SK-N-SH (cell line): ENCODE measurements around the gene NOTCH2. TPM values are rescaled to one million over a fixed set of nuclear protein-coding genes. Genes with fewer than 3 reads are reported as not detected.

ENCODE experiments used
- CTCF ChIA-PET: fragments of 300-600, 350-600 bp; formaldehyde crosslinking; extraction: SDS; loops from one replicate; lab custom pipeline; 2021; lab: Yijun Ruan, JAX
- POLR2A ChIA-PET: fragments of 350-600 bp; sonication (Branson Sonifier 250); formaldehyde crosslinking; extraction: SDS; loops from one replicate; lab custom pipeline; 2020; ENCODE audit warnings: antibody characterized with exemption, inconsistent platforms; lab: Yijun Ruan, JAX
- DNase-seq: peaks from one replicate; pipeline ENCODE4 v3.0.0; 2012
- H2AFZ ChIP-seq: fragments of 200-600 bp; sonication (generic); 2 replicates; pipeline ENCODE4 v1.8.1; 2016; ENCODE audit warnings: antibody characterized with exemption, mild to moderate bottlenecking, low read depth
- H3F3A ChIP-seq: fragments of 200-600 bp; sonication (generic); replicated peaks from 2 replicates; pipeline ENCODE3; 2016; ENCODE audit warnings: antibody characterized with exemption, mild to moderate bottlenecking; ENCODE audit not compliant: insufficient read depth
- H3K27ac ChIP-seq, 2 experiments: fragments of 200-500 bp in 1 of 2; fragments of 200-600 bp in 1 of 2; sonication (Bioruptor generic) in 1 of 2; sonication (generic), shearing (Covaris generic) in 1 of 2; 2 replicates each; pipeline versions ENCODE4 v1.5.1 to v1.6.1; 2014 to 2016; ENCODE audit warnings: low read depth in 2 of 2, inconsistent platforms in 1 of 2, low read length in 1 of 2, mild to moderate bottlenecking in 1 of 2, mixed read lengths in 1 of 2
- H3K27me3 ChIP-seq: fragments of 200-600 bp; sonication (generic), shearing (Covaris generic); 2 replicates; pipeline ENCODE4 v1.6.1; 2016; ENCODE audit warnings: mixed run types; ENCODE audit not compliant: insufficient read depth
- H3K36me3 ChIP-seq, 2 experiments: fragments of 200-500 bp in 1 of 2; fragments of 200-600 bp in 1 of 2; sonication (Bioruptor generic) in 1 of 2; sonication (generic) in 1 of 2; replicated peaks in 1 of 2; 2 replicates each; pipeline versions ENCODE3 to v1.5.1; 2014 to 2016; ENCODE audit warnings: low read length in 1 of 2, mild to moderate bottlenecking in 1 of 2; ENCODE audit not compliant: insufficient read depth in 2 of 2, control insufficient read depth in 1 of 2
- H3K4me1 ChIP-seq, 2 experiments: fragments of 200-500 bp in 1 of 2; fragments of 200-600 bp in 1 of 2; sonication (Bioruptor generic) in 1 of 2; sonication (generic), shearing (Covaris generic) in 1 of 2; 2 replicates each; pipeline versions ENCODE4 v1.5.1 to v1.6.1; 2014 to 2016; ENCODE audit warnings: low read depth in 1 of 2, low read length in 1 of 2, mixed run types in 1 of 2; ENCODE audit not compliant: insufficient read depth in 2 of 2, control insufficient read depth in 1 of 2
- H3K4me2 ChIP-seq: fragments of 200-600 bp; sonication (generic), shearing (Covaris generic); 2 replicates; pipeline ENCODE4 v1.6.1; 2017; ENCODE audit warnings: mixed run types
- H3K4me3 ChIP-seq, 2 experiments: fragments of 200-500 bp in 1 of 2; fragments of 200-600 bp in 1 of 2; sonication (Bioruptor generic) in 1 of 2; sonication (generic), shearing (Covaris generic) in 1 of 2; 2 replicates each; pipeline versions ENCODE4 v1.5.1 to v1.8.1; 2014 to 2016; ENCODE audit warnings: low read depth in 2 of 2, inconsistent platforms in 1 of 2, low read length in 1 of 2, mild to moderate bottlenecking in 1 of 2, mixed read lengths in 1 of 2, moderate library complexity in 1 of 2
- H3K79me2 ChIP-seq: fragments of 200-600 bp; sonication (generic); 2 replicates; pipeline ENCODE4 v1.8.1; 2017; ENCODE audit warnings: mild to moderate bottlenecking; ENCODE audit not compliant: insufficient read depth
- H3K9ac ChIP-seq: fragments of 200-600 bp; sonication (generic); 2 replicates; pipeline ENCODE4 v1.6.1; 2017; ENCODE audit warnings: mixed run types
- H3K9me2 ChIP-seq: fragments of 200-600 bp; sonication (generic); 2 replicates; pipeline ENCODE4 v1.6.1; 2017; ENCODE audit warnings: mixed run types
- H3K9me3 ChIP-seq: fragments of 200-600 bp; sonication (generic); 2 replicates; pipeline ENCODE4 v1.6.1; 2017; ENCODE audit warnings: mixed run types, mild to moderate bottlenecking, moderate library complexity
- H4K20me1 ChIP-seq: fragments of 200-600 bp; sonication (generic); 2 replicates; pipeline ENCODE4 v1.6.1; 2017; ENCODE audit warnings: mild to moderate bottlenecking, mixed run types; ENCODE audit not compliant: insufficient read depth
- CHD2 ChIP-seq: fragments of 150-350 bp; IDR thresholded peaks from 2 replicates; pipeline ENCODE4 v1.6.1; 2018; ENCODE audit warnings: low read length; ENCODE audit not compliant: partially characterized antibody
- CTCF ChIP-seq: fragments of 200-600 bp; sonication (generic); IDR thresholded peaks from 2 replicates; pipeline ENCODE4 v1.6.1; 2017; ENCODE audit warnings: antibody characterized with exemption, mild to moderate bottlenecking, moderate library complexity
- ELF1 ChIP-seq: IDR thresholded peaks from 2 replicates; pipeline ENCODE4 v1.4.0; 2012
- EP300 ChIP-seq, 2 experiments: IDR thresholded peaks; 2 replicates each; pipeline versions ENCODE4 v1.4.0 to v1.6.1; 2012; ENCODE audit warnings: borderline replicate concordance in 1 of 2, low read depth in 1 of 2, low read length in 1 of 2
- EZH2phosphoT487 ChIP-seq: fragments of 200-600 bp; sonication (generic); IDR thresholded peaks from 2 replicates; pipeline ENCODE4 v1.6.1; 2017; ENCODE audit warnings: low read depth, mixed run types, mild to moderate bottlenecking, antibody characterized with exemption, moderate library complexity, borderline replicate concordance
- FOSL2 ChIP-seq: IDR thresholded peaks from 2 replicates; pipeline ENCODE4 v1.4.0; 2012; ENCODE audit warnings: low read depth, mild to moderate bottlenecking, moderate library complexity, borderline replicate concordance
- FOXM1 ChIP-seq: IDR thresholded peaks from 2 replicates; pipeline ENCODE4 v1.4.0; 2012; ENCODE audit warnings: low read depth, mild to moderate bottlenecking
- GATA2 ChIP-seq: sonication (generic); formaldehyde crosslinking; IDR thresholded peaks from 2 replicates; pipeline ENCODE4 v1.5.0; 2020; ENCODE audit warnings: mild to moderate bottlenecking, missing genetic modification reagents
- IRF3 ChIP-seq: fragments of 150-350 bp; IDR thresholded peaks from 2 replicates; pipeline ENCODE4 v1.6.1; 2016; ENCODE audit warnings: mild to moderate bottlenecking, low read depth, low read length
- JUND ChIP-seq: IDR thresholded peaks from 2 replicates; pipeline ENCODE4 v1.4.0; 2012
- MXI1 ChIP-seq: IDR thresholded peaks from 2 replicates; pipeline ENCODE4 v1.6.1; 2012; ENCODE audit warnings: mild to moderate bottlenecking, low read depth, low read length, improper control_type of control experiment
- NFIC ChIP-seq: IDR thresholded peaks from 2 replicates; pipeline ENCODE4 v1.4.0; 2012; ENCODE audit warnings: borderline replicate concordance
- RXRA ChIP-seq: IDR thresholded peaks from 2 replicates; pipeline ENCODE4 v1.4.0; 2012; ENCODE audit warnings: low read depth, mild to moderate bottlenecking, borderline replicate concordance
- TAF1 ChIP-seq: IDR thresholded peaks from 2 replicates; pipeline ENCODE4 v1.6.1; 2012; ENCODE audit warnings: low read depth, mild to moderate bottlenecking, low read length, moderate library complexity, borderline replicate concordance
- TCF12 ChIP-seq: IDR thresholded peaks from 2 replicates; pipeline ENCODE4 v1.4.0; 2012
- TEAD4 ChIP-seq: IDR thresholded peaks from 2 replicates; pipeline ENCODE4 v1.4.0; 2012; ENCODE audit warnings: mild to moderate bottlenecking, borderline replicate concordance; ENCODE audit not compliant: insufficient read depth
- YY1 ChIP-seq: IDR thresholded peaks from 2 replicates; pipeline ENCODE4 v1.4.0; 2012; ENCODE audit warnings: low read depth, mild to moderate bottlenecking
- ZBTB33 ChIP-seq: IDR thresholded peaks from 2 replicates; pipeline ENCODE4 v1.4.0; 2012; ENCODE audit warnings: low read depth, borderline replicate concordance
- WGBS: methylation state at CpG from one replicate; pipeline ENCODE4 v1.1.6; 2017; ENCODE audit warnings: low lambda C conversion rate; 5-methylcytosine and 5-hydroxymethylcytosine counted together
- polyA plus RNA-seq, 3 experiments: library from polyadenylated mRNA; depleted of rRNA; stranded (reverse); fragments of >200 nt; gene quantifications; 2 replicates each; pipeline ENCODE4 v1.2.3, GENCODE V29; 2012
- TF ChIP-seq, protein P1 (sequence below): IDR thresholded peaks from 2 replicates; pipeline ENCODE4; 2012
- TF ChIP-seq, protein P2 (sequence below): IDR thresholded peaks from 2 replicates; pipeline ENCODE4 v1.6.1; 2012; ENCODE audit warnings: mild to moderate bottlenecking, low read depth, low read length, moderate library complexity

NOTCH2 gene
- polyA plus RNA-seq, 1 of the 3 experiments (the other 2 are of a cell fraction): 23.0 TPM

GRCh38 chr1:119866451-119866850, 203.0 kb downstream of the NOTCH2 start (continued):
- TF ChIP-seq, protein P1, sequence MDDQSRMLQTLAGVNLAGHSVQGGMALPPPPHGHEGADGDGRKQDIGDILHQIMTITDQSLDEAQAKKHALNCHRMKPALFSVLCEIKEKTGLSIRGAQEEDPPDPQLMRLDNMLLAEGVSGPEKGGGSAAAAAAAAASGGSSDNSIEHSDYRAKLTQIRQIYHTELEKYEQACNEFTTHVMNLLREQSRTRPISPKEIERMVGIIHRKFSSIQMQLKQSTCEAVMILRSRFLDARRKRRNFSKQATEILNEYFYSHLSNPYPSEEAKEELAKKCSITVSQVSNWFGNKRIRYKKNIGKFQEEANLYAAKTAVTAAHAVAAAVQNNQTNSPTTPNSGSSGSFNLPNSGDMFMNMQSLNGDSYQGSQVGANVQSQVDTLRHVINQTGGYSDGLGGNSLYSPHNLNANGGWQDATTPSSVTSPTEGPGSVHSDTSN: no peak
- no peak for TF ChIP-seq RXRA
- no peak for TF ChIP-seq ZBTB33
- TF ChIP-seq JUND: no peak
- no peak for TF ChIP-seq MXI1
- TF ChIP-seq CTCF: no peak
- TF ChIP-seq TEAD4: no peak
- no peak for TF ChIP-seq YY1
- no peak for TF ChIP-seq FOSL2
- TF ChIP-seq NFIC: no peak
- TF ChIP-seq FOXM1: no peak

DNA sequence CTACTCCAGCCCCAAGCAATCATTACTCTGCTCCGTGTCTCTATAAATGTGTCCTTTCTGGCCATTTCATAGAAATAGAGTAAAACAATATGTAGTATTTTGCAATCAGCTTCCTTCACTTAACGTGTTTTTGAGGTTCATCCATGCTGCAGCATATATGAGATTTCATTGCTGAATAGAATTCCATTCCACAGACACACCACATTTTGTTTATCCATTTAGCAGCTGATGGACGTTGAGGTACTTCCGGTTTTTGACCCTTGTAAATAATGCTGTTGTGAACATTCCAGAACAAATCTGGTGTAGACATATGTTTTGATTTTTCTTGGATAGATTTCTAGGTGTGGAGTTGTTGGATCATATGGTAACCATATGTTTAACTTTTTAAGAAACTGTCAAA, 203.8 kb downstream of the NOTCH2 start:
- WGBS: 77% methylated on average over 4 of the region's 4 CpGs
- no peaks in the 10 kb centered on the region for H3F3A ChIP-seq
- H3K27ac ChIP-seq: no peak overlapping the region
- no peaks in the 10 kb centered on the region for H3K79me2 ChIP-seq
- H3K9me2 ChIP-seq: no peaks in the 10 kb centered on the region
- peaks cover 0 to 6% of the 10 kb centered on the region in 2 experiments; a peak in 1 of 4 replicates for H3K4me1 ChIP-seq
- H3K4me2 ChIP-seq: no peak overlapping the region
- H4K20me1 ChIP-seq: no peaks in the 10 kb centered on the region
- H2AFZ ChIP-seq: no peak overlapping the region
- no peaks in the 10 kb centered on the region for H3K27me3 ChIP-seq
- ChIA-PET CTCF (interaction anchor here (0.8 to 1.3 kb wide), 2 partner anchors 56 to 81 kb away, joined by 3 read pairs; no protein-coding TSS in a partner anchor), POLR2A (no interaction called here)
- DNase-seq: no peak
- no peaks in the 10 kb centered on the region for H3K36me3 ChIP-seq
- H3K9me3 ChIP-seq: no peaks in the 10 kb centered on the region
- no peak overlapping the region for H3K9ac ChIP-seq
- no peak overlapping the region for H3K4me3 ChIP-seq
- TF ChIP-seq TCF12 (no peak), FOXM1 (no peak), JUND (no peak), IRF3 (no peak), MXI1 (no peak), ELF1 (no peak), EP300 (IDR thresholded peaks at IDR 0.05; ENCODE audit: borderline replicate concordance in 1 of 2, low read depth in 1 of 2, low read length in 1 of 2) (no peak), RXRA (no peak), GATA2 (CRISPR knock-in tag) (no peak), EZH2phosphoT487 (no peak), TAF1 (no peak), ZBTB33 (no peak), FOSL2 (no peak), CHD2 (no peak)
- TF ChIP-seq, protein P2, sequence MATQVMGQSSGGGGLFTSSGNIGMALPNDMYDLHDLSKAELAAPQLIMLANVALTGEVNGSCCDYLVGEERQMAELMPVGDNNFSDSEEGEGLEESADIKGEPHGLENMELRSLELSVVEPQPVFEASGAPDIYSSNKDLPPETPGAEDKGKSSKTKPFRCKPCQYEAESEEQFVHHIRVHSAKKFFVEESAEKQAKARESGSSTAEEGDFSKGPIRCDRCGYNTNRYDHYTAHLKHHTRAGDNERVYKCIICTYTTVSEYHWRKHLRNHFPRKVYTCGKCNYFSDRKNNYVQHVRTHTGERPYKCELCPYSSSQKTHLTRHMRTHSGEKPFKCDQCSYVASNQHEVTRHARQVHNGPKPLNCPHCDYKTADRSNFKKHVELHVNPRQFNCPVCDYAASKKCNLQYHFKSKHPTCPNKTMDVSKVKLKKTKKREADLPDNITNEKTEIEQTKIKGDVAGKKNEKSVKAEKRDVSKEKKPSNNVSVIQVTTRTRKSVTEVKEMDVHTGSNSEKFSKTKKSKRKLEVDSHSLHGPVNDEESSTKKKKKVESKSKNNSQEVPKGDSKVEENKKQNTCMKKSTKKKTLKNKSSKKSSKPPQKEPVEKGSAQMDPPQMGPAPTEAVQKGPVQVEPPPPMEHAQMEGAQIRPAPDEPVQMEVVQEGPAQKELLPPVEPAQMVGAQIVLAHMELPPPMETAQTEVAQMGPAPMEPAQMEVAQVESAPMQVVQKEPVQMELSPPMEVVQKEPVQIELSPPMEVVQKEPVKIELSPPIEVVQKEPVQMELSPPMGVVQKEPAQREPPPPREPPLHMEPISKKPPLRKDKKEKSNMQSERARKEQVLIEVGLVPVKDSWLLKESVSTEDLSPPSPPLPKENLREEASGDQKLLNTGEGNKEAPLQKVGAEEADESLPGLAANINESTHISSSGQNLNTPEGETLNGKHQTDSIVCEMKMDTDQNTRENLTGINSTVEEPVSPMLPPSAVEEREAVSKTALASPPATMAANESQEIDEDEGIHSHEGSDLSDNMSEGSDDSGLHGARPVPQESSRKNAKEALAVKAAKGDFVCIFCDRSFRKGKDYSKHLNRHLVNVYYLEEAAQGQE: no peak
